GM23338 (cell line): ENCODE results near the gene MTX2.

Source experiments
- EZH2phosphoT487 ChIP-seq: fragments of 200-600 bp; sonication (generic); IDR thresholded peaks from one replicate; pipeline ENCODE4 v1.8.1; 2018; ENCODE audit warnings: antibody characterized with exemption; ENCODE audit not compliant: unreplicated experiment
- TF ChIP-seq, protein P1 (sequence below), 2 experiments: fragments of 200-600 bp in 1 of 2; sonication (generic) in 1 of 2; conservative IDR thresholded peaks; 2 replicates each; pipeline versions ENCODE4 v1.5.1 to v1.6.1; 2016 to 2017; ENCODE audit warnings: antibody characterized with exemption in 2 of 2, low read depth in 2 of 2, mild to moderate bottlenecking in 2 of 2, moderate library complexity in 1 of 2
- TF ChIP-seq, protein P2 (sequence below): IDR thresholded peaks from one replicate; pipeline ENCODE4 v1.6.1; 2018; ENCODE audit warnings: antibody characterized with exemption; ENCODE audit not compliant: unreplicated experiment

DNA sequence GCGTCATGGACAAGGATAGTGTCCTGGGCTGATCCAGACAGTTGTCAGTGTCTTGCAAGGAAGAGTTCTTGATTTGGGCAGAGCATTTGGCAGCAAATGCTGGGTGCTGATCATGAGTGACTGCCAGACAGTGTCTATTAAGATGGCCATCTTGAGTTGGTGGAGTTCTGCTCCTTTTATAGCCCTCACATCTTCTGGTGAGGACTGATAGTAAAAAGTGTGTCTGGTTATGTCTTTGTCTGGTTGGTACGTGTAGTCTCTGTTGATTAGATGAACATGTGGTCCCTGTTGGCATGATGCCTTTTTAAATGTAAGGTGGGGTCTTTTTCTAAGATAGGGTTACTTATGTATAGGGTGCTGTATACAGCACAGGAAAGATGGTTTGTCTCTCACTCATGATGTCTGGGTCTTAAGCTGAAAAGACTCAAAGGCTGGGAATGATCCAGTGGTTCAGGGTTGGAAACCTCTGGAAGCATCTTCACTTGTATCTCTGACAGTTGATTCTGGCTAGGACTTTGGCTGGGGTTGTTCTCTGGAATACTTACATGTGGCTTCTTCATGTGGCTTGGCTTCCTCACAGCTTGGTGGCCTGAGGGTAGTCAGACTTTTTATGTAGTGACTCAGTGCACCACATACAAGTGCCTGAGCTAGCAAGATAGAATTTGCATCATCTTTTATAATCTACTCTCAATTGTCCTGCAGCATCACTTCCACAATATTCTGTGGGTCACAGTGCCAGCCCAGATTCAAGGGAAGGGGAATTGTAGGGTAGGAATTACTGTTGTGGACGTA lies 11.8 kb downstream of the MTX2 start:
- TF ChIP-seq, protein P1, sequence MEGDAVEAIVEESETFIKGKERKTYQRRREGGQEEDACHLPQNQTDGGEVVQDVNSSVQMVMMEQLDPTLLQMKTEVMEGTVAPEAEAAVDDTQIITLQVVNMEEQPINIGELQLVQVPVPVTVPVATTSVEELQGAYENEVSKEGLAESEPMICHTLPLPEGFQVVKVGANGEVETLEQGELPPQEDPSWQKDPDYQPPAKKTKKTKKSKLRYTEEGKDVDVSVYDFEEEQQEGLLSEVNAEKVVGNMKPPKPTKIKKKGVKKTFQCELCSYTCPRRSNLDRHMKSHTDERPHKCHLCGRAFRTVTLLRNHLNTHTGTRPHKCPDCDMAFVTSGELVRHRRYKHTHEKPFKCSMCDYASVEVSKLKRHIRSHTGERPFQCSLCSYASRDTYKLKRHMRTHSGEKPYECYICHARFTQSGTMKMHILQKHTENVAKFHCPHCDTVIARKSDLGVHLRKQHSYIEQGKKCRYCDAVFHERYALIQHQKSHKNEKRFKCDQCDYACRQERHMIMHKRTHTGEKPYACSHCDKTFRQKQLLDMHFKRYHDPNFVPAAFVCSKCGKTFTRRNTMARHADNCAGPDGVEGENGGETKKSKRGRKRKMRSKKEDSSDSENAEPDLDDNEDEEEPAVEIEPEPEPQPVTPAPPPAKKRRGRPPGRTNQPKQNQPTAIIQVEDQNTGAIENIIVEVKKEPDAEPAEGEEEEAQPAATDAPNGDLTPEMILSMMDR (conservative IDR thresholded peaks at IDR 0.05; ENCODE audit: low read depth in 2 of 2), result no peak
- TF ChIP-seq EZH2phosphoT487, result no peak
- TF ChIP-seq, protein P2, sequence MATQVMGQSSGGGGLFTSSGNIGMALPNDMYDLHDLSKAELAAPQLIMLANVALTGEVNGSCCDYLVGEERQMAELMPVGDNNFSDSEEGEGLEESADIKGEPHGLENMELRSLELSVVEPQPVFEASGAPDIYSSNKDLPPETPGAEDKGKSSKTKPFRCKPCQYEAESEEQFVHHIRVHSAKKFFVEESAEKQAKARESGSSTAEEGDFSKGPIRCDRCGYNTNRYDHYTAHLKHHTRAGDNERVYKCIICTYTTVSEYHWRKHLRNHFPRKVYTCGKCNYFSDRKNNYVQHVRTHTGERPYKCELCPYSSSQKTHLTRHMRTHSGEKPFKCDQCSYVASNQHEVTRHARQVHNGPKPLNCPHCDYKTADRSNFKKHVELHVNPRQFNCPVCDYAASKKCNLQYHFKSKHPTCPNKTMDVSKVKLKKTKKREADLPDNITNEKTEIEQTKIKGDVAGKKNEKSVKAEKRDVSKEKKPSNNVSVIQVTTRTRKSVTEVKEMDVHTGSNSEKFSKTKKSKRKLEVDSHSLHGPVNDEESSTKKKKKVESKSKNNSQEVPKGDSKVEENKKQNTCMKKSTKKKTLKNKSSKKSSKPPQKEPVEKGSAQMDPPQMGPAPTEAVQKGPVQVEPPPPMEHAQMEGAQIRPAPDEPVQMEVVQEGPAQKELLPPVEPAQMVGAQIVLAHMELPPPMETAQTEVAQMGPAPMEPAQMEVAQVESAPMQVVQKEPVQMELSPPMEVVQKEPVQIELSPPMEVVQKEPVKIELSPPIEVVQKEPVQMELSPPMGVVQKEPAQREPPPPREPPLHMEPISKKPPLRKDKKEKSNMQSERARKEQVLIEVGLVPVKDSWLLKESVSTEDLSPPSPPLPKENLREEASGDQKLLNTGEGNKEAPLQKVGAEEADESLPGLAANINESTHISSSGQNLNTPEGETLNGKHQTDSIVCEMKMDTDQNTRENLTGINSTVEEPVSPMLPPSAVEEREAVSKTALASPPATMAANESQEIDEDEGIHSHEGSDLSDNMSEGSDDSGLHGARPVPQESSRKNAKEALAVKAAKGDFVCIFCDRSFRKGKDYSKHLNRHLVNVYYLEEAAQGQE, result no peak
